Activated CD8-positive, alpha-beta T cell treated with anti-CD3 and anti-CD28 coated beads for 36 hours (primary cell): ENCODE results near the gene CCDC59. TPM values are rescaled to one million over a fixed set of nuclear protein-coding genes. Genes with fewer than 3 reads are reported as not detected.

Experiments
- ATAC-seq: fragments of 200-7000 bp; cut with Tn5 transposase; one replicate; pipeline ENCODE4 v1.10.0; 2021; ENCODE audit warnings: mild to moderate bottlenecking, moderate library complexity
- CTCF ChIA-PET: fragments of 350-600 bp; sonication (Branson Sonifier 250); formaldehyde crosslinking; loops from one replicate; lab custom pipeline; 2021; ENCODE audit warnings: antibody characterized with exemption; lab: Charles Lee
- POLR2A ChIA-PET: fragments of 350-600 bp; sonication (Branson Sonifier 250); formaldehyde crosslinking; loops from one replicate; lab custom pipeline; 2021; ENCODE audit warnings: antibody characterized with exemption; lab: Charles Lee
- DNase-seq: peaks from one replicate; pipeline ENCODE4 v3.0.0-alpha.2; 2020
- H3K27ac Mint-ChIP-seq: one replicate; pipeline ENCODE4 v1.8.0; 2021; ENCODE audit warnings: mild to moderate bottlenecking, mixed read lengths
- H3K27me3 Mint-ChIP-seq: one replicate; pipeline ENCODE4 v1.8.0; 2021; ENCODE audit warnings: mixed read lengths
- H3K36me3 Mint-ChIP-seq: one replicate; pipeline ENCODE4 v1.8.0; 2021; ENCODE audit warnings: low read depth, mixed read lengths
- H3K4me1 Mint-ChIP-seq: one replicate; pipeline ENCODE4 v1.8.0; 2021; ENCODE audit warnings: low read depth, mixed read lengths
- H3K4me3 Mint-ChIP-seq: one replicate; pipeline ENCODE4 v1.8.0; 2021; ENCODE audit warnings: mild to moderate bottlenecking, moderate library complexity, mixed read lengths
- H3K9me3 Mint-ChIP-seq: one replicate; pipeline ENCODE4 v1.8.0; 2021; ENCODE audit warnings: mixed read lengths
- CTCF ChIP-seq: fragments of 200-600 bp; IDR thresholded peaks from one replicate; pipeline ENCODE4 v1.8.0; 2022; ENCODE audit warnings: antibody characterized with exemption, mild to moderate bottlenecking
- intact Hi-C: fragments of 100-400 bp; cut with micrococcal nuclease; formaldehyde crosslinking; loops from one replicate; pipeline ENCODE4 v1.10.0; 2022
- total RNA-seq, 2 experiments: library from RNA; stranded (reverse); gene quantifications; one replicate each; pipeline ENCODE4 v1.2.3, GENCODE V29; 2021

The CCDC59 gene
- total RNA-seq, 2 experiments from 2014 or later: 93.9 to 95.3 TPM

GRCh38 chr12:82326905-82327503, 31.2 kb downstream of the CCDC59 start:
- ChIA-PET POLR2A (no interaction called here), CTCF (no interaction called here)
- DNase-seq (no peak), ATAC-seq (peak; percentile 34)
- TF ChIP-seq CTCF: peak; percentile 59
- Mint-ChIP-seq H3K36me3 (no peaks in the 10 kb centered on the region), H3K27ac (no peak overlapping the region), H3K4me3 (no peak overlapping the region), H3K4me1 (no peaks in the 10 kb centered on the region), H3K9me3 (no peaks in the 10 kb centered on the region), H3K27me3 (peaks cover 10% of the 10 kb centered on the region)
- intact Hi-C loops: loop anchor here (10.0 kb wide), 1 partner anchor 682 kb away; no protein-coding TSS in a partner anchor

GRCh38 chr12:82325540-82326336, 32.4 kb downstream of the CCDC59 start:
- POLR2A ChIA-PET: no interaction called here
- H3K27ac Mint-ChIP-seq: no peak overlapping the region
- H3K4me3 Mint-ChIP-seq: no peak overlapping the region
- no peaks in the 10 kb centered on the region for H3K36me3 Mint-ChIP-seq
- intact Hi-C loops: loop anchor here (10.0 kb wide), 1 partner anchor 681 kb away; no protein-coding TSS in a partner anchor
- TF ChIP-seq CTCF: no peak
- H3K9me3 Mint-ChIP-seq: no peaks in the 10 kb centered on the region
- CTCF ChIA-PET: no interaction called here
- H3K4me1 Mint-ChIP-seq: no peaks in the 10 kb centered on the region
- peaks cover 8% of the 10 kb centered on the region for H3K27me3 Mint-ChIP-seq
- DNase-seq (no peak), ATAC-seq (no peak)

- CTCF ChIA-PET: no interaction called here
- no peak for TF ChIP-seq CTCF
- Mint-ChIP-seq H3K4me1 (no peaks in the 10 kb centered on the region), H3K27me3 (peaks cover 6% of the 10 kb centered on the region), H3K36me3 (no peaks in the 10 kb centered on the region), H3K4me3 (no peak overlapping the region), H3K27ac (no peak overlapping the region), H3K9me3 (no peaks in the 10 kb centered on the region)
- intact Hi-C loops: no loop called here
- POLR2A ChIA-PET: no interaction called here
- ATAC-seq: no peak
- DNase-seq: no peak
Measured at GRCh38 chr12:82319276-82319675, 38.9 kb downstream of the CCDC59 start.

- no peak for DNase-seq
- ChIA-PET POLR2A (no interaction called here), CTCF (interaction anchor here (0.6 kb wide), 1 partner anchor 72 kb away, joined by 3 read pairs; no protein-coding TSS in a partner anchor)
- peaks cover 5% of the 10 kb centered on the region for H3K27me3 Mint-ChIP-seq
- no peak for TF ChIP-seq CTCF
- intact Hi-C loops: no loop called here
- H3K27ac Mint-ChIP-seq: no peak overlapping the region
- H3K4me1 Mint-ChIP-seq: no peaks in the 10 kb centered on the region
- no peak overlapping the region for H3K4me3 Mint-ChIP-seq
- no peaks in the 10 kb centered on the region for H3K36me3 Mint-ChIP-seq
- ATAC-seq: no peak
- H3K9me3 Mint-ChIP-seq: peaks cover 2% of the 10 kb centered on the region
Measured at GRCh38 chr12:82314406-82314892, 43.7 kb downstream of the CCDC59 start.

Other genes starting within 250 kb of the CCDC59 start
- 1 to 10 TPM; 4.6 to 6.6 TPM for gene METTL25, start 142 bp upstream of the CCDC59 start, total RNA-seq